HG02623 (cell line): Measurements from ENCODE around the gene ARL2BP.
A peak's percentile ranks its signal among the peaks of the same experiment; 100 is the strongest.

Experiments used
- ATAC-seq: cut with Tn5 transposase; IDR thresholded peaks from one replicate; pipeline ENCODE4 v1.9.1; 2021; ENCODE audit warnings: moderate library complexity; ENCODE audit not compliant: unreplicated experiment

ARL2BP gene

DNA sequence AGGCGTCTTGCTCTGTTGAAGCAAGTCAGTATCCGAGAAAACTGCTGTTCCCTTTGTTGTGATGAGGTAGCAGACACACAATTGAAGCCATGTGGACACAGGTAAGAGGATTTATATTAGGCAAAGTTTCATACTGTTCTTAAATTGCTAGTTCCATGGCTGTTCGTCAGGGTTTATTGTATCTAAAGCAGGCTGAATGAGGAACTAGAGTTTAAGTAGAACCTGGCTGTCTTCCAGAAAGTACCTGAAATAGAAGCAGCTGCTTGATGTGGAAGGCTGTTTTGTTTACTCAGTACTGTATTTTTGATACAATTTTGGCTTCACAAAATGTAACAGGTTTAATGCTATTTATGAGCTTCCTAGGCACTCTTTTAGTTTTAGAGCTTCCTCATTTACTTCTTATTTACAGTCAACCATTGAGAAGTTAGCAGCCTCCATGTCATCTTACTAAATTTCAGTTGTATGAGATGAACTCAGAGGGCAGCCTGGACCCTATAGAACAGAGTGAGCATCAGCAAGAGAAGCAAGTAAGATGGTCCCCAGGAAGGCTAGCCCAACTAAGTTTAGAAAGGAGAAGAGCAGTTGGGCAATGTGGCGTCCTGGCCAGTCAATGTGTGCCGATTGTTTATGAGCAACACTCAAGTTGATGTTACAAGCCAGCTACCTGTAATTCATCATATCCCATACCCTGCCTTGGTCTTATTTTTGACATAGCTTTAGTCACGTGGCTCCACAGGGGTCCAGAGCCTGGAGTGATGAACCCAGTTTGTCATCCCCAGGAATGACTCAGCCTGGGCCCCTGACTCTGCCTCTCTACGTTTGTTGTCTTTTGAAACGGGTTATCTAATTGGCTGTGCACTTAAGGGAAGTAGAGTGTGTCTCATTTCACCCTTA is 9.7 kb upstream of the ARL2BP start:
- no peak for ATAC-seq

DNA sequence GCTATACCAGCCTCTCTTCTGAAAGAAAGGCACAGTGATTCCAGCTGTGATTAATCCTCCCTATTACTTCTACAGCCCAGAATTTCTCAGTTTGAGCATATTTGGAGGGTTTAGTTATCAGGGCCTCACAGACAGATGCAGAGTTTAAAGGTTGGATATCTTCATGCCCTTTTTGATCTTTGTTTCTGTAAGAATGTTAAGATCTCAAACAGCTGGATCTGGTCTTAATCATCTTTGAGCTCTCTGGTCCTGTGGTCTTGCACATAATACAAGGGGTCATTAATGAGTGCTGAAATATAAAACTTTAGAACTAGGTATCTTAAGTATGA is 9.1 kb upstream of the ARL2BP start:
- ATAC-seq: no peak

DNA sequence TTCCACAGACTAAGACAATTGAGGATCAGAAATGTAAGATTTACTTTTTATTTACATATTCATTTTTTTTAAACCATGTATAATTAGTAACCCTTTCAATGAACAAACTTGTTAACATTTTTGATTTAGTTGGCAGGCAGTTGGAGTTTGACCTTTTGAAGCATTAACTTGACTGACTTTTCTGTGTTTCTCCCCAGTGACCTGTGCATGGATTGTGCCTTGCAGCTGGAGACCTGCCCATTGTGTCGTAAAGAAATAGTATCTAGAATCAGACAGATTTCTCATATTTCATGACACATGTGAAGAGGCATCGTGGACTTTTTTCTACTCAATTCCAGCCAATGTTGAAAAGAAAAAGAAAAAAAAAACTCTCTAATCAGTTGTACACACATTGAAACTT is 6.4 kb upstream of the ARL2BP start:
- no peak for ATAC-seq

DNA sequence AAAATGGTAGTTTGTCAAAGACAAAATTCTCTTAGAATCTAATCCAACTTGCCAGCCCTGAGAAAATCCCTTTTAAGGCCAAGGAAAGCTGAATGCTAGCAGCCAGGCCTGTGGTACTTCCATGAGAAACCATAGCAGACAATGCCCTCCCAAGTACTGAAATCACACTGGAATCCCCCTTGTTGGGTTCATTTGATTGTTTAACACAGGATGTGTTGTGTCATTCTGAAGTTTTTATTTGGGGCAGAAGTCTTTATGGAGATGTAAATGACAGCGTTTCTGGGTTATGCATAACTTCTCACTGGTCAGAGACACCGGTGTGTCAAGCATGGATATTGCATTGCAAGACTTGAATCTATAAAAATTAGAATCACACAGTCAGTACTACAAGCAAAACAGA is 6.0 kb upstream of the ARL2BP start:
- ATAC-seq: no peak

DNA sequence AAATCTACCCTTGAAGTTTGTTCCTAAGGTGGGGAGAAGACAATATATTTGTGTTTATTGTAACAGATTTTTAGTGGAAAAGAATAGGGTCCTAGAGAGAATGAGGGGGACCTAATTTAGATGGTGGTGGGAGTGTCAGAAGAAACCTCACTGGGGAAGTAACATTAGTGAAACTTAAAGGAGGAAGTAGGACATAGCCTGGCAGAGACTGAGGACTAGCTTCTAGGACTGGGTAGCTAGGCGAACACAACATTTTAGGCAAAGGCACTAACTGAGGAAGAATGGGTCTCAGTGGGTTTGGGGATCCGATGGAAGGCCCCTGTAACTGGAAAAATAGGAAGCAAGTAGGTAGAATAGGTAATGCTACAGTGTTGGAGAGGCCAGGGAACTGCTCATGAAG is 4.2 kb upstream of the ARL2BP start:
- no peak for ATAC-seq

DNA sequence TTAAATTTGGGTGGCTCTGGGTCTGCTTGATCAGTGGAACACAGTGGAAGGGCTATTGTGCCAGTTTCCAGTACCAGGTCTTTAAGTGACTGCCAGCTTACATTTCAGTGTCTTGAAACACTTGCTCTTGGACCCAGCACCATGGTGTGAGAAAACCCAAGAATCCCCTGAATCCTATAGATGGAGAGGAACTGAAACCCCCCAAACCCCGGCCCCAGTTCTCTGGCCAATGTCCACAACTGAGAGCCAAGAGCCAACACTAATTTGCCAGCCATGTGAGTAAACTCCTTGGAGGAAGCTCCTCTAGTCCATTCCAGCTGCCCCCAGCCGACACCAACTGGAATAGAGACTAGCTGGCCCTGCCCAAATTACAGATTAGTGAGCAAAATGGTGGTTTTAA is 2.4 kb upstream of the ARL2BP start:
- no peak for ATAC-seq

DNA sequence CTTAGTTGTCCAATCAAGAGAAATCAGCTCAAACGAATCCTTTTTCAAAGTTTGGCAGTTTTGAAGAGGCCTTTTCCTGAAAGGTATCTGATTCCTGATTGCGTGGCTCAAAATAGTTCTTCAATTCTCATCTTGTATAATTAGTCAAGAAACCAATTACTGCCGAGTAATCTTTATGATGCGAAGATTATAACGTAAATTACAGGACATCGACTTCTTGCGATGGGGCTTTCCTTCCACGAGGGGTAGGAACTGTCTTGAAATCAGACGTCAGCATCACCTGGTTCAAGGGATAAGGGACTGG is 644 bp upstream of the ARL2BP start:
- ATAC-seq: peak; percentile 10

DNA sequence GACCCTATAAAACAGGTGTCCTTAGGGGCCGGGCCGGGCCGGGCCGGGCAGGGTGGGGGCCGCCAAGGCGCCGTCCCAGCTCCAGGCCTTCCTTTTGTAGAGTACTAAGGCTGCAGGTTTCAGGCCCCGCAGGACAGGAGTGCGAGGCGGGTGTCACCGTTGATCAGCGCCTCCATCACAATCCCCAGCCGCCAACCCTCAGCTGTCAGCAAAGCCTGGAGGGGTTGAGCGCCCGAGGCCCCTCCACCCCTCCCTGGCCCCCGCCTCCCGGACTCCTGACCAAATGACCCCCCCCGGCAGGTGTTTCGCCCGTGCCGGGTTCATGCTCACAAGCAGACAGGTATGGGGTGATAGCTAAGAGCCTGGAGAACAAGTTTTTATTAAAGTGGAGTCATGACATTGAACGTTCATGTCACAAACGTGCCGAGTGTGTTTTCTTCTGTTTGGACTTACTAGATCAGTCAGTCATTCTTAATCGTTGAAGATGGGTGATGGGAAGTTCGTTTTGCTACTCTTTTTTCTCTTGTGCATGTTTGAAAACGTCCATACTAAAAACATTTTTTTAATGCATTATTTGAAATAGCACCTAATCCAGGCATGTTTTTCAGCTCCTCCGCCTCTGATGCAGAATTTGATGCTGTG is 534 bp downstream of the ARL2BP start:
- ATAC-seq: no peak

DNA sequence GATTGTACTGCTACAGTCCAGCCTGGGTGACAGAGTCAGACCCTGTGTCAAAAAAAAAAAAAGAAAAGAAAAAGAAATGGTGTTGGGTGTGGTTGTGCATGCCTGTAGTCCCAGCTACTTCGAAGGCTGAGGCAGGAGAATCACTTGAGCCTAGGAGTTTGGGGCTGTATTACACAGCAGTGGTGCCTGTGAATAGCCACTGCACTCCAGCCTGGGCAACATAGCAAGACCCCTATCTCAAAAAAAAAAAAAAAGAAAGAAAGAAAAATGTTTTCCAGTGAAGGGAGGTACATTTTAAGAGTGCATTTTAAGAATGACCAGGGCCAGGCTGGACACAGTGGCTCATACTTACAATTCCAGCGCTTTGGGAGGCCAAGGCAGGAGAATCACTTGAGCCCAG is 6.3 kb downstream of the ARL2BP start:
- ATAC-seq: no peak

DNA sequence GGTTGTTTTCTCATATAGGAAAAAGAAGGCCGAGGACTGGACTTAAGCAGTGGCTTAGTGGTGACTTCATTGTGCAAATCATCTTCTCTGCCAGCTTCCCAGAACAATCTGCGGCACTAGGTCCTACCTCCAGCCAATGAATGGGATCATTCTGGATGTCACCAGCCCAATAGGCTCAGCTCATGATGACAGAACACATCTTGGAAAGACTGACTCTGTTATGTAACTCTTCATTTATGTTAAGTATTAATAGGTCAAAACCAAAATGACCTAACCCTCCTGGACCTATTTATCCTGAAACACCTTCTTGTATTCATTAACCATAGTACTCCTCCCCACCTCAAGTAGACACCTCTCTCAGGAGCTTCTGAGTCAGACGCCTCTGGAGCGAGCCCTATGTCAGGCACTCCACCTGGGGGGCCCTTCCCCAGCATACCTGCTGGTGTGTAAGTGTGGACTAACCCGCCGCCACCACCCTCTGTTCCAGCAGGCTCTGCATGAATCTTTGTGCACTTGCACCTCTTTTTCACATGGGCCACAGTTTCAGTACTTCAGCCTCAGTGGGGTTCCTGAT is 7.2 kb downstream of the ARL2BP start:
- ATAC-seq: no peak

DNA sequence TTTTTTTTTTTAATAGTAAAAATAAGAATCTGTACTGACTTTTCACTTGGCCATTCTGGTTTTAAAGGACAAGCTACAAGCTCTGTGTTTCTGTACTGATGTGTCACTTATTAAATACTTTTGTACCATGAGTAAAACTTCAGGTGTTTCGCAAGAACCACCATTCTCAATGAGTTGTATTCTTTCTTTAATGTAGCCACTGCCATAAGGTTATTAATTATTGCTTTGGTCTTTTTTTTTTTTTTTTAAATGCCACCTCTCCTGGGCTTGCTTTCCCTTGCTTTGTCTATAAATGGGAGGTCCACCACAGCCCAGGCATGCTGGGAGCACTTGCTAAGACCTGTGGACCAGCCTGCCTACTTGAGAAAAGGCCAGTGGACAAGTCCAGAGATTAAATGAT is 8.4 kb downstream of the ARL2BP start:
- no peak for ATAC-seq

DNA sequence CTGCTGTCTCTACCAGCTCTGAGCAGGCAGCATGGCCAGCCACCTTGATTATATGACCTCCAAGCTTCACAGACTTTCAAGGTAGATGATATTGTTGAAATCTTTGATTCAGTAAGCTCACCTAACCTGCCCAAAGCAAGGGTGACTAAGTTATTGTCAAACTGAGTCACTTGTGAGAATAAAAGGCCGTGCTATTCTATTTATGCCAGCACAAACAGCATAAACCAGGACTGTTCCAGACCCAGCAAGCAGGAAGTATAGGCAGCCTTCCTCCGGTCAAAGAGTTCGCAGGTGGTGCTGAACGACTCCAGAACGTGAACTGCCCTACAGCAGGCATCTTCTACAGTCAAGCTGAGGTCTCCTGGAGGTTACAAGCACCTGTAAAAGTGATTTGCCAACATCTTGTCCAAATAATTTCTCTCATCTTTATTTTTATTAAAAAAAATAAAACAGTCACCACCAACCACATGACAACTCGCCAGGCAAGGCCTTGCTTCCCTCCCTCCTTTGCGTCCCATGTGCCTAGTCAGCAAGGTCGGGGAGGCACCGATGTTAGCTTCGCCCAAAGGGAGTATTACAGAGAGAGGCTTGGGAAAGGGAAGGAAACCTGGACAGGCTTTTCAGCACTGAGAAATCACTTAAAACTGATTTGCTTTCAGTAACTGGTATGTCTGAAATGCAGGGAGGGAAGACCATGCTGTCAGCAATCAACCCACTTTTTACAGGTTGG is 10.8 kb downstream of the ARL2BP start:
- no peak for ATAC-seq

DNA sequence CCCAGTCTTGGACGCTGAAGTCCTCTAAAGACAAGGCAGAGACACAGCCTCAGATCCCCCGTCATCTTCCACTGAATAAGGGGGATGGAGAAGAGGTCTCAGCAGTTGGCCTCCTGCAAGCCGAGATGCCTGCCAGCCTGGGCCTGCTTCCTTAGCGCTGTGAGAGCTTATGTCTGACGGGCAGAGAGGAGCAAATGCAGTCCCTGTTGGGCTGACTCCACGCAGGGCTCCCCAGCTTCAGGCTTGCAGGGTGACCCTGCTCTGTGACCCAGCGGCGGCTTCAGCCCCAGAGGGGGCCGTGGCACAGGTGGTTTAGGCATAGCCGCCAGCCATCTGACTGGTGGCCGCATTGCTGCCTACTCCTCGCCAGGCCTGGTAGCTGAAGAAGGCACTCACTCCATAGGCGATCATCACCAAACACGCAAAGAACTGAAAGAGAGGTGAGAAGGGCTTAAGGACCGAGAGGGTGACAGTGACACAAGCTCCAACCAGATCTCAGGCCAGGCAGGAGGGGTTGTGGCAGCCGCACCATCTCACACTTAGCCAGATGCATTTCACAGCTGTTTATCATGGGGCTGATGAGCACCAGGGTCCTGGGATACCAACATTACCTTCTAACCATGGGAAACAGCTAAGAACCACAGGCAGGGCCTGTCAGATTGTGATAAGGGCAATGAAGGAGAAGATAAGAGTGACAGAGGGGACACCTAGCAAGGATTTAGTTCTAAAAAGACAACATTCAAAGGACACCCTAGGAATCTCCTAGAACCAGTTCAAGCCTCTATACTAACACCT is 11.7 kb downstream of the ARL2BP start:
- ATAC-seq: no peak

DNA sequence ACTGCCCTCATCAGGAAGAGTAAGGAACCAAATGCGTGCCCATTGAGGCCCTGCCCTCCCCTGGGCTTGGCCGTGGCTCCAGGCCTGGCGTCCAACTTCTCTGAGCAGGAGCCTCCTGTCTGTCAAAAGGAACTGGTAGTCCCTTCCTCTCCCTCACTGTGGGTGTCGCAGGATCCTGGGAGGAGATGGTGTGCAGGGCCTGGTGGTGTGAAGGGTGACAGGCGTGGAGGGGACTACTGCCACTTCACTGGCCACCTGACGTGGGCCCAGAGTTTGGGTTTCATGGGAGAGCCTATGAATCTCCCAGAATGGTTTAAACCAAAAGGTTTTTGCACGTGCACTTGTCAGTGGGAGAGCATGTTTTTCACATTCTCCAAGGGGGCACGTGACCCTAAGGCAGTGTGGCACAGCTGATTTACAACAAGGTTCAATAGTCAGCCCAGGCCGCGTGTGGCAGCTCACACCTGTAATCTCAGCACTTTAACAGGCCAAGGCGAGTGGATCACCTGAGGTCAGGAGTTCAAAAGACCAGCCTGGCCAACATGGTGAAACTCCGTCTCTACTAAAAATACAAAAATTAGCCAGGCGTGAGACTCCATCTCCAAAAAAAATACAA is 12.5 kb downstream of the ARL2BP start:
- ATAC-seq: no peak

DNA sequence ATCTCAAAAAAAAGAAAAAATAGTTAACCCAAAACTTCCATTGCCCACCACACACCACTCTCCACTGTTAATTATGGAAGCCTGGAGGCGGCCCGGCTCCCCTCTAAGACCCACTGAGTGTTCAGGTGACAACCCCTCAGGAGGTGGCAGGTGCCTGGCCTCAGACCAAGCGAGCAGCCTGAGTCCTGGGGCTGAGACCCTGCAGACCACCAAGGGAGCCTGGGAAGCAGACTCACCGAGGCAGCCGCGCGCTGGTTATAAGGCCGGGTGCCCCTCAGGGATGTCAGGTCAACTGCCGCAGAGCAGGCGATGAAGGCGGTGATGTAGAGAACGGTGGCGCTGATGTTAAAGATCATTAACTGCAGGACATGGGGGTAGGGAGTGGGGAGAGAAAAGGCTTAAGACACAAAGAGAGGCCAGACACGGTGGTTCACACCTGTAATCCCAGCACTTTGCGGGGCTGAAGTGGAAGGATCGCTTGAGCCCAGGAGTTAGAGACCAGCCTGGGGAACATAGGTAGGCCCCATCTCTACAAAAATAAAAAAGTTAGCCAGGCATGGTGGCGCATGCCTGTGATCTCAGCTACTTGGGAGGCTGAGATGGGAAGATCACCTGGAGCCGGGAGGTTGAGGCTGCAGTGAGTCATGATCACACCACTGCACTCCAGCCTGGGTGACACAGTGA is 13.3 kb downstream of the ARL2BP start:
- no peak for ATAC-seq

DNA sequence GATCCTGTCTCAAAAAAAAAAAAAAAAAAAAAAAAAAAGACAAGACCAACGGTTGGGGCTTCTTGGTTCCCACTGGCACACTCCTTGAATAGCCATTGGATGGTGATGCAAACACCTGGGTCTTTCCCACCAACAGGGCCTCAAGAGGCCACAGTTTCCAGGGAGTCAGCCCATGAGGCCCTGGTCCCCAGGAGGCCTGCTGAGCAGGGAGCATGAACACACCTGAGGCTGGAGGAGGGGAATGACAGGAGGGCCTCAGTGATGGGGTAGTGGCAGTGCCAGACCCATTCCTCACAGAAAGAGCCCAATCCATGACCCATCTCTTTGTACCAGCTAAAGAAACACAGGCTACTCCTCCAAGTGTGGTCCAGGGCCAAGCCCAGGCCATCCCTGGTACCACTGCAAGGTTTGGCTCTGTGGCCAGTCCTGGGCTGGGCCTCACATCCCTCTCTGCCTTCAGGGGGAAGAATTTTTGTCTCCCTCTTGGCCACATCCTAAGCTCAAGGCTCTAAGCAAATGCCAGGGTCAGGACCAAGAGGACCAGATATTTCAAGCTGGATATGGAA is 13.9 kb downstream of the ARL2BP start:
- ATAC-seq: no peak

DNA sequence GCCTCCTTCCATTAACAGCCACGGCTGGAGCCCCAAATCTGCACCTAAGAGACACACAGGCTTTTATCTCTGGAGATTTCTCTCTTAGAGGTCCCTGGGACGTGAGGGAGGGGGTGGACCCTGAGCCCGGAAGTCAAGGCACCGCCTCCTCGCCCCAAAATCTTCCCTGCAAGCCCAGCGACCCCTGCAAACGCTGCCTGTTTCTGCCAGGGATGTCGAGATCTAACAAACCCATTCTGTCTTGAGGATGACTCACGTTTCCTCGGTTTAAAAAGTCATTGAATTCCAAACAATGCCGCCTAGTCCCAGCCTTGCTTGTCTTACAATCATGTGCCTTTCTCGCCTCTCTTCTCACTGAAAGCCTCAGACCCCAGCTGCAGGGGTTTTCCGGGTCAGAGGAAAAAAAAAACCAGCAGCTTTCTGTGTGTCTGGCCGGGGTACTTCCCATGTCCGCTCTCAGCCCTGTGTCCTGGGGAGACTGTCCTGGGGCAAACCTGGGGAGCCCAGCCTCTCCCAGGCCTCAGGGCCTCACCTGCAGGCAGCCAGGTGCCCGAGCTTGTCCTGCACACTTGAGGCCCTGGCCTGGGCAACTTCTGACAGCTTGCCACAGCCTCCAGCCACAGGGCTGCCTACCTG is 15.4 kb downstream of the ARL2BP start:
- ATAC-seq: no peak

DNA sequence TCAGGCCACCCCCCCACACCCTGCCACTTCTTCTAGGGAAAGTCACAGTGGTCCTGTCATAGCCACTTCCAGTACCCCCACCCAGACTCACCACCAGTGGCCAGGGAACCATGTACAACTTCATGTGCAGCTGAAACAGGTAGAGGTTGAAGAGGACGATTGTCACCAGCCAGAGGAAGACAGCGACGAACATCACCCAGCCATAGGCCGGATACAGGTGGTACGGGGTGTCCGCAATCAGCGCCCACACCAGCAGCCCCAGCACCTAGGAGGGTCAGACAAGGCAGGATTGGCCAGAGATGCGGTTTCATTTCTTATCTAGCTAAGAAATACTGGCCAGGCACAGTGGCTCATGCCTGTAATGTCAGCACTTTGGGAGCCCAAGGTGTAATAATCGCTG is 16.7 kb downstream of the ARL2BP start:
- no peak for ATAC-seq

DNA sequence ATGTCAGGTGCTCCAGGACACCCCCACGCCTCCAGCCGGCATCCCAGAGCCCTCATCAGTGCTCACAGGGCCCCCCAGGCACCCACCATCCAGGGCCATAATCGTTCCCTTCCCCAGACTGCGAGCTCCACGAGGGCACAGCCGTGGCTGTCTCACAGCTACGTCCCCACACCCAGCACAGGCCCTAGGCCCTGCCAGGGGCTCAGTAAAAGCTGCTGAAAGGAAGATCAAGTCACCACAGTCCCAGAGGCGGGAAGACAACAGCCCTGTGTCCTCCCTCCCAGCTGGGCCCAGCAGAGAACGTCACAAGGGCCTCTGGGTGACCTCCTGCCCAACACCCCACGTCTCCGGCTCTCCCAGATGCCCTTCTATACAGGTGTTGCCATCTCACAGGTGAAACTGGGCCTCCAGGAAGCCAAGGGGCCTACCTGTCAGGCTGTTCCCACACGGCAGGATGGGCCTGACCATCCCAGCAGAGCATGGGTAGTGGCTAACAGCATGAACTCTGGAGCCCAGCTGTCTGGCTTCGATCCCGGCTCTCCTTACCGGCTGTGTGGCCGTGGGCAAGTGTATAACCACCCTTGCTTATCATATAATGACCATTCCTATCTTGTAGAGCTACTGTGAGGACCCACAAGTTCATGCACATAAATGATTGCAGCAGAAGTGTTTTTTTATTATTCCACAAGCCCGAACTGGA is 17.9 kb downstream of the ARL2BP start:
- ATAC-seq: no peak
